GM12891 (cell line): ENCODE data around the gene RMI2.
A peak's percentile ranks its signal among the peaks of the same experiment; 100 is the strongest.

Experiments
- DNase-seq: peaks from one replicate; pipeline ENCODE4 v3.0.0; 2011; ENCODE audit warnings: low spot score; ENCODE audit not compliant: insufficient read length
- FAIRE-seq: peaks from 2 replicates; lab custom pipeline; 2011; peaks lifted over from hg19 to GRCh38; lab: Jason Lieb, UNC
- PAX5 ChIP-seq: IDR thresholded peaks from 2 replicates; pipeline ENCODE4 v1.6.1; 2011; ENCODE audit warnings: low read length, moderate library complexity, mild to moderate bottlenecking; ENCODE audit not compliant: insufficient read depth, severe bottlenecking
- POLR2A ChIP-seq: IDR thresholded peaks from 2 replicates; pipeline ENCODE4 v1.6.1; 2011; ENCODE audit warnings: low read depth, low read length, control low read depth
- POLR2AphosphoS5 ChIP-seq: IDR thresholded peaks from 2 replicates; pipeline ENCODE4 v1.6.1; 2011; ENCODE audit warnings: low read depth, low read length, control low read depth
- POU2F2 ChIP-seq: IDR thresholded peaks from 2 replicates; pipeline ENCODE4 v1.6.1; 2011; ENCODE audit warnings: low read depth, mild to moderate bottlenecking, control low read depth, low read length, moderate library complexity
- SPI1 ChIP-seq: IDR thresholded peaks from 2 replicates; pipeline ENCODE4 v1.6.1; 2011; ENCODE audit warnings: low read depth, low read length, control low read depth
- TAF1 ChIP-seq: IDR thresholded peaks from 2 replicates; pipeline ENCODE4 v1.6.1; 2011; ENCODE audit warnings: low read depth, low read length, control low read depth

The RMI2 gene

DNA sequence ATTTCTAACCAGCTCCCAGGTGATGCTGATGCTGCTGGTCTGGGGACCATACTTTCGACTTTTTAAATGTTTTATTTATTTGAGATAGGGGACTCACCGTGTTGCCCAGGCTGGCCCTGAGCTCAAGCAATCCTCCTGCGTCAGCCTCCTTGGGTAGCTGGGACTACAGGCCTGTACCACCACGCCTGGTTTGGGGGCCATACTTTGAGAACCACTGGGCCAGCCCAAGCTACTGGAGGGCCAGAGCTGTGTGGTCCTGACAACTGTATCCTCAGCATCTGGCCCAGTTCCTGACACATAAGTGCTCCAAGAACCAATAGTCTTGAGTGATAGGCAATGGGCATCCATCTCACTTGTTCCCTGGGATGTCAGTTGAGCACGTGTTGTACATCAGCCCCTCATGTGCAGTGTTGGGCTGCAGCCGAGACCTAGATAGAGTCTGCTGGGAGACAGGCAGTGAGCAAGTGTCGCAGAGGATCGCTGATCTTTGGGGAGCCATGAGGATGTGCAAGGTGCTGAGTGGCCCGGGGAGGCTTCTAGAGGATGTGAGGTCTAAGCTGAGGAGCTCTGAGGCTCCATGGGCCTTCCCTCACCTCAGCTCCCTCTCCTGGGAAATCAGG is 1.6 kb downstream of the RMI2 start:
- no peak for FAIRE-seq
- no peak for DNase-seq
- TF ChIP-seq PAX5 (no peak), SPI1 (no peak), POLR2AphosphoS5 (no peak), TAF1 (no peak), POLR2A (peak; percentile 17; the same call in 1 of the 2 replicates), POU2F2 (no peak)

DNA sequence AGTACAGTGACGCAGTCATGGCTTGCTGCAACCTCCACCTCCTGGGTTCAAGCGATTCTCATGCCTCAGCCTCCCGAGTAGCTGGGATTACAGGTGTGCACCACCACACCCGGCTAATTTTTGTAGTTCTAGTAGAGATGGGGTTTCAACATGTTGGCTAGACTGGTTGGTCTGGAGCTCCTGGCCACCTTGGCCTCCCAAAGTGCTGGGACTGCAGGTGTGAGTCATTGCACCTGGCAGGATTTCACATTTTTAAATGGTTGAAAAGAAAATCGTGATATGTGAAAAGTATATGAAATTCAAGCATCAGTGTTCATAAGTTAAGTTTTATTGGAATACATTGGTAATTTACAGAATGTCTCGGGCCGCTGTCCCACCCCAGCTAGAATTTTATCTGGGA is 2.6 kb downstream of the RMI2 start:
- FAIRE-seq (no peak), DNase-seq (no peak)
- no peak for TF ChIP-seq TAF1
- no peak for TF ChIP-seq POLR2AphosphoS5
- no peak for TF ChIP-seq PAX5
- no peak for TF ChIP-seq POU2F2
- TF ChIP-seq SPI1, result no peak
- no peak for TF ChIP-seq POLR2A

DNA sequence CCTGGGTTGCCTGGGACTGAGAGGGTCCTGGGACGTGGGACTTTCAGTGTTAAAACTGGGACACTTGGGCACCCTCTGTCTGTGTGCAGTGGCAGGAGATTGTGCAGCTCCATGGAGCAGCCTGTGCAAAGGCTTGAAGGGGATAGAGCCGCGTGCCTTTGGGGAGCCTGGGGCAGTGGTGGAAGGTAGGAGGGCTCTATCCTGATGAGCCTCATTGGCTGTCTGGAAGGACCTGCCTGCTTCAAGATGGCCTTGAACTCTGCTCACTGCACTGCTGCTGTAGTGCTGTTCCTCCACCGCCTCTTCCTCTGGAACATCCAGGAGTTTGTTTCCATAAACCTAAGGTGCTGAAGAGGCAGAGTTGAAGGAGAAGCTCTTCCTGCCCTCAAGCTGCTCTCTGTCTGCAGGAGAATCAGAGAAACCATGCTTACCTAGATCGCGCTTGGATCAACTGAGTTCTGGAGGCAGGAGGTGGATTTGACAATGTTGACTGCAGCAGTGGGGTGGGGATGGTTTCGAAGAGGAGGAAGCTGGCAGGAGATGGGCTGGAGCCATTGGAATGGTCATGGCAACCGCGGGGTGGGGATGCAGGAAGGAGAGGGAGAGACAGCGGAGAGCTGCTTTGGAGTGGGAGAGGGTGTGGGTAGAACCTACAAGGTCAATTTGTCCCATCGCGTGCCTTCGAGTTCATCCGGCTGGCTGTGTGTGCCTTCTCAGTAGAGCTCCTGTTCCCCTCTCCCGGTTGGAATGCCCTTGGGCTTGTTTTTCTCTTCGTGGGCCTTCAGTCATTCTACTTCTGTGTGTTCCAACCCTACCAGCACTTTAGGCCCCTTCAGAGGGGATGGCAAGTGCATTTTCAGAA is 3.7 kb downstream of the RMI2 start:
- FAIRE-seq, result no peak
- no peak for DNase-seq
- TF ChIP-seq POLR2A, result no peak
- no peak for TF ChIP-seq SPI1
- no peak for TF ChIP-seq POLR2AphosphoS5
- no peak for TF ChIP-seq PAX5
- no peak for TF ChIP-seq POU2F2
- no peak for TF ChIP-seq TAF1

DNA sequence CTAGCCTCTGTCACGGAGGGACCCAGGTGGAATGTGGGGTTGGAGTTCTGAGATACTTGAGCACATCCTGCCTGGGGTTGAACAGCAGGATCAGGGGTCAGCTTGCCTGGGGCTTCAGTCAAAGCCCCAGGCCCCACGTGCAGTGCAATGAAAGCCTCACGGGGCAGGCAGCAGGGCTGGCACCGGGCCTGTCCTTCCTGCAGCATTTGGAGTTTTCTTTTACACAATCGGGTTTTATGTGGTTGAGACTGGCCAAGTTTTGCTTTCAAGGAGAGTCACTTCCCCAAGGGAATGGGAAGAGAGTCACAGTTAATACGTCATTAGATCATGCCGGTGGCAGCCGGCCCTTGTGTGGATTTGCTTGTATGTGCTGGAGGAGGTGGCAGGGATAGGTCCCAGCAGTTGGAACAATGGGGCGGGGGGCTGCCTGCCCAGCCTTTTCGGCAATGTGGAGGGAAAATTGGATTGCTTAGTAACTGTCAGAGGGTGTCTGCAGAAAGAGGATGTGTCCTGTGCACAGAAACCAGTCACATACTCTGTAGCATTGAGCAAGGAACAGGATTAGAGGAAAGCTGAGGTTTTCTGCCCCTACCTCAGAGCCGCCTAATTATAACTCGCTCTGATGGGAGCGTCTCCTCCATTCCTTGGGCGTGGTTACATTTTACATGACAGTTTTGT is 4.5 kb downstream of the RMI2 start:
- TF ChIP-seq PAX5, result no peak
- no peak for TF ChIP-seq POU2F2
- TF ChIP-seq POLR2AphosphoS5, result no peak
- no peak for TF ChIP-seq POLR2A
- no peak for TF ChIP-seq TAF1
- TF ChIP-seq SPI1, result no peak
- DNase-seq (no peak), FAIRE-seq (no peak)

DNA sequence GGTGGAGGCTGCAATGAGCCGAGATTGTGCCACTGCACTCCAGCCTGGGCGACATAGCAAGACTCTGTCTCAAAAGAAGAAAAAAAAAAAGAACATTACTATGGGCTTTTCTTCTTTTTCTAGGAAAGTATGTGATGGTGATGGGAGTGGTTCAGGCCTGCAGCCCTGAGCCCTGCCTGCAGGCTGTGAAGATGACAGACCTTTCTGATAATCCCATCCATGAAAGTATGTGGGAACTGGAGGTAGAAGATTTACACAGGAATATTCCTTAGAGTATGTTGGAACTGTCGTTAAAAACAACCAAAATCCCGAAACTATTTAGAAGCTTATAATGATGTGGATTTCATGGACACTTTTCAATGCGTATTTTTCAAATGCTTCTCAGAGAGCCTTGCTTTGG is 5.3 kb downstream of the RMI2 start:
- no peak for DNase-seq
- FAIRE-seq, result no peak
- TF ChIP-seq POU2F2, result no peak
- no peak for TF ChIP-seq PAX5
- no peak for TF ChIP-seq POLR2A
- no peak for TF ChIP-seq SPI1
- TF ChIP-seq TAF1, result no peak
- TF ChIP-seq POLR2AphosphoS5, result no peak

DNA sequence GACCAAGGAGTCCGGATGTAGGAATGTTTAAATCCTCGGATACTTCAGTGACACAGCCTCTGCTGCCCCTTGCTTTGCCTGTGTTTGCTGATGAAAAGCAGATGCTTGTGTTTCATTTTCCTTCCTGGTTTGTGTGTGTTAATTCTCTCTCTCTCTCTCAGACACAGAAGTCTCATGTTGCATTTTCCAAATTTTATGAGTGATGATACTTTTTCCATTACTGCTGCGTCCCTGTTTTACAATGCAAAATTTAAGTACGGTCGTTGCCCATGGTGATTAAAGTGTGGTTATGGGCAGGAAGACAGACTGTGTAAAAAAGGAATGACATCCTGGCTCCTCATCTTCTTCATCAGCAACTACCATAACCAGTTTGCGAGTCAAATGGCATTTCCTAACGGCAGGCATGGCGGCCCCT is 5.7 kb downstream of the RMI2 start:
- TF ChIP-seq POLR2AphosphoS5 (no peak), POLR2A (no peak), SPI1 (no peak), POU2F2 (no peak), PAX5 (no peak), TAF1 (no peak)
- FAIRE-seq, result no peak
- no peak for DNase-seq

DNA sequence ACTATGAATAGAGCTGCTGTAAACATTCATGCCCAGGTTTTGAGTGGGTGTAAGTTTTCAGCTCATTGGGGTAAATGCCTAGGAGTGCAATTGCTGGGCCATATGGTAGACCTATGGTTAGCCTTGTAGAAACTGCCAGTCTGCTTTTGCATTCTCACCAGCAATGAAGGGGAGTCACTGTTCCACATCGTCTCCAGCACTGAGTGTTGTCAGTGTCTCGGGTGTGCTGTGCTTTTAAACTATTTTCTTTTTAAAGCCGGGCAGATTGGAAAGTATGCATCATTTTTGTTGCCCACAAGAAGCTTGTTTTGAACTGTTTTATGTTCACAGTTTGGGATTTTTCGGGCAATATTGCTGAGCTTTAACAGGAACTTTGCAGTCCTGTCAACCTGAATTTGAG is 7.9 kb downstream of the RMI2 start:
- TF ChIP-seq POU2F2, result no peak
- no peak for TF ChIP-seq POLR2A
- no peak for TF ChIP-seq SPI1
- no peak for TF ChIP-seq PAX5
- TF ChIP-seq POLR2AphosphoS5, result no peak
- TF ChIP-seq TAF1, result no peak
- DNase-seq, result no peak
- no peak for FAIRE-seq

DNA sequence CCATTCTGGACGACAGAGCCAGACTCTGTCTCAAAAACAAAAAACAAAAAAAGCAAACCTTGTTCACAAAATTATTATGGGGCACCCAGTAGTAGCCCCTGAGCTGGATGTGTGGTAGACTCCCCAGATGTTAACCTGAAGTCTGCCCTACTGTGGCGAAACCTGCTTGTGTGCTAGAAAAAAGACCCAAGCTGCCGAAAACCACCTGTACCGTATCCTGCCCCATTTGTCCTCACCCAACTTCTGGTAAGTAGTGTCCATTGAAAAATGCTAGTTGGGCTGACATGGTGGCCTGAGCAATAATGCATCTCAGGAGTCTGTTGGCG is 9.1 kb downstream of the RMI2 start:
- FAIRE-seq, result no peak
- no peak for DNase-seq

DNA sequence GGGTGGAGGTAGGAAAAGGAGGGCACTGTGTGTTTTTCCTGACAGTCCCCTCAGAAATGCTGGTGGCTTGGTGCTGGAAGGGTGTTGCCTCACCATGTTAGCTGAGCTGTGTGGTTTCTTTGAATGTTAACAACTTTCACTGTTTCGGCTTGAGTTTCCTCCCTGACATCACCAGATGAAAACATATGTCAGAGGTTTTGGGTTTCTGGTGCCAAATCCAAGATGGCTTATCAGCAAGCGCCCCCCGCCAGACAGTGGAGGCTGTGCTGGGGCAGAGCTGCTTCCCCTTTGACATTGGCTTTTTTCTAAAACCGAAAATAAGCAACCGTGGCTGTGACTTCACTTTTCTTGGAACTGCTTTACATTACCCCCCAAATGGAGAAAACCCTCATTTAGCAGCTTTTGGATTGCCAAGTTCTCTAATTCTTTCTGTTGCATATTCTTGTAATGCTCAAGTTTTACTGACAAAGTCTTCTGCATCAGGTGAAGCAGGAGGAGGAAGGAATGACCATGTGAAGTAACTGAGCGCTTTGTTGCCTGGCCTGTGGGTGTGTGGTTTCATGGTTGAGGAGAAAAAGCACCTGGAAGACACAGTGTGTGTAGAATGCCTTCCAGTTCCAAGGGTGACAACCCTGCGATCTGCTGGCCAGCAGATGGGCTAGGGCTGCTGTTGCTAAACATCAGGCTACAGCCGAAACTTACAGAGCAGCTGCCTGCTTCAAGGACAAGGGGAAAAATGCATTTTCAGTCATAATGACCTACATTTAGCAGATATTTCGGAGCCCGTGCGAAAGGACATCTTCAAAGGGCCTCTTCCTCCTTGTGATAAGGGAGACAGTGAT is 9.7 kb downstream of the RMI2 start:
- TF ChIP-seq POU2F2 (0 out of 2 replicates have a peak, but pooled peaks have one; percentile 24), PAX5 (no peak), TAF1 (peak; percentile 42; the same call in 1 of the 2 replicates), POLR2A (no peak; the same call in 1 of the 2 replicates), SPI1 (0 out of 2 replicates have a peak, but pooled peaks have one; percentile 24), POLR2AphosphoS5 (peak; percentile 44; the same call in 1 of the 2 replicates)
- FAIRE-seq (peak; percentile 85), DNase-seq (no peak)

More for the DNA sequence above, 9.1 kb downstream of the RMI2 start:
- TF ChIP-seq SPI1 (no peak), PAX5 (no peak), POLR2A (no peak), POLR2AphosphoS5 (no peak), TAF1 (no peak), POU2F2 (no peak)
